Hindlimb muscle (tissue), 1 donor: ENCODE data around the gene ZNF774. TPM values are rescaled to one million over a fixed set of nuclear protein-coding genes. Genes with fewer than 3 reads are reported as not detected.
A peak's percentile ranks its signal among the peaks of the same experiment; 100 is the strongest.
"Not testable (repeated sequence)": the region's sequence is repeated elsewhere in the genome, so short reads cannot be mapped to it uniquely, and the experiment has no call there.

Experiments used
- DNase-seq: peaks from one replicate; pipeline ENCODE4 v3.0.0-alpha.2; 2013
- polyA plus RNA-seq: library from polyadenylated mRNA; unstranded; fragments of 120-200 nt; gene quantifications from one replicate; pipeline ENCODE4 v1.2.1, GENCODE V29; 2013; ENCODE audit not compliant: insufficient read length

ZNF774 gene
- polyA plus RNA-seq, result 3.6 TPM

DNA sequence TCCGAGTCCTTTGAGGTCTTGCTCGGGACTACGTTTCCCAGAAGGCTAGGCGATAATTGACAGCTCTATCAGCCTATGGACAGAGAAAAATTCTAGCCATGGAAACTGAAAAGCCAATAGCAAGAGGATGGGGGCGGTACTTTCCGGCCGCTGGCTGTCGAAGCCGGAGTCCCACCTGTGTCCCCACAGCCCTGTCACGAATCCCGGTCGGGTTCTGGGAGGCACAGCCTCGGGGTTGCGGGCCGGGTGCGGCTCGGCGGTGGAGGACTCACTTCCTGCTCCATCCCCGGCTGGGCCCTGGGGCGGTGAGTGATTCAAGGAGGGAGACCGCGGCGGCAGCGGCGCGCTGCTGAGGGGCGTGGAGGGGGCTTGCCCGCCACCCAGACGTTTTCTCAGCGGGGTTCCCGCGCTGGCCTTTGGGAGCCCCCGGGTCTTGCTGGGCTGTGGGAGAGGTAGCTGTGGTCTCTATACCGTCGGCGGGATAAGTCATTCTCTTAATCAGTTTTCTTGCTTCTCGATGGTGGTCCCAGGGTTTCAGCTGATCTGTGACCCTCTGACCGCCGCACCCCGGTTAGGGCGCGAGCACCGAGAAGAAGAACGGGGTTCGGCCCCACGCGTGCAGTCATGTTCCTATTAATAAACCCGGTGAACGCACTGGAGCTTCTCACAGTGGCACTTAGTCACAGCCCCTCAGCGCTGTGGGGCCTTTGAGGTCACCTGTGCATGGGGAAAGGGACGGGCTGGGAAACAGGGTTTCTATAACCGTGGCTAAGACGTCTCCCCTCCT, at the start of gene ZNF774:
Gene ZNF774 (plus strand): TSS at position 178 of the 787 bp plus-strand sequence. CDS start 2,377 bp downstream, outside the sequence.
- DNase-seq, result peak; percentile 94

- DNase-seq, result not testable (repeated sequence)
Measured at GRCh38 chr15:90305355-90305754, 46.7 kb upstream of the ZNF774 start.

- DNase-seq, result no peak
Measured at GRCh38 chr15:90305932-90306331, 46.2 kb upstream of the ZNF774 start.

DNA sequence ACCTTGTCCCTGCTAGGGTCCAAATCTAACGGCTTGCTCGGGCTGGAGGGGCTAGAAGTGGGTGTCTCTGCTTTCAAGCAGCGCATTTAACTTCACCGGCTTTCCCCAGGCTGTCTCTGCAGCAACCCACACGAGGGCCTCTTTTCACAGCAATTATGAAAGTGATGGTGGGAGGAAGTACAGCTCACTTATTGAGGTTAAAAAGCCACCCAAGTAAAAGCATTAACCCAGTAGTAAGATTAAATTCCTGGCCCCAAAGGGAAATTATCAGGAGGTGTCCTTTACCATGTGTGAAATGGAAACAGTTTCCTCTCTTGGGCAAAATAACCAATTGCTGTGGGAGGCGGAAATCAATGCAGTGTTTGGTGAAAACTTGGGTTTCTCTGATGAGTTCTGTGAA, 45.5 kb upstream of the ZNF774 start:
- DNase-seq, result no peak

DNA sequence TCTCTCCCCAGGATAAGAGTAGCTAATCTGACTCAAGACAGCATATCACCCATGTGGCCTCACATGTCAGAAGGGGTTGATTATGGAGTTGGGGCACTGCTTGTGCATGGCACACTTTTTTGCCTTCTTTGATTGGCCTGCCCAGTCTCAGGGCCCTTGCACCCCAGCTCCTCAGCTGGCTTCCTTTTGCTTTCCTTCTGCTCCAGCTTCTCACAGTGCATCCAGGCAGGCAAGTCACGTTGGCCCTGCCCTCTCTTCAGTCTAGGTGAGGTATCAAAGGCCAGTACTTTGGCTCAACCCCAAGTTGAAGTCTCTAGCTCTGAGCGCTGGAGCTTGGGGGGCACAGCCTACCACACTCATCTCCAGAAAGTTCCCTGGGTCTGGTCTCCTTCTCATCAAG, 44.4 kb upstream of the ZNF774 start:
- no peak for DNase-seq

- DNase-seq, result no peak
Measured at GRCh38 chr15:90309020-90309419, 43.1 kb upstream of the ZNF774 start.

DNA sequence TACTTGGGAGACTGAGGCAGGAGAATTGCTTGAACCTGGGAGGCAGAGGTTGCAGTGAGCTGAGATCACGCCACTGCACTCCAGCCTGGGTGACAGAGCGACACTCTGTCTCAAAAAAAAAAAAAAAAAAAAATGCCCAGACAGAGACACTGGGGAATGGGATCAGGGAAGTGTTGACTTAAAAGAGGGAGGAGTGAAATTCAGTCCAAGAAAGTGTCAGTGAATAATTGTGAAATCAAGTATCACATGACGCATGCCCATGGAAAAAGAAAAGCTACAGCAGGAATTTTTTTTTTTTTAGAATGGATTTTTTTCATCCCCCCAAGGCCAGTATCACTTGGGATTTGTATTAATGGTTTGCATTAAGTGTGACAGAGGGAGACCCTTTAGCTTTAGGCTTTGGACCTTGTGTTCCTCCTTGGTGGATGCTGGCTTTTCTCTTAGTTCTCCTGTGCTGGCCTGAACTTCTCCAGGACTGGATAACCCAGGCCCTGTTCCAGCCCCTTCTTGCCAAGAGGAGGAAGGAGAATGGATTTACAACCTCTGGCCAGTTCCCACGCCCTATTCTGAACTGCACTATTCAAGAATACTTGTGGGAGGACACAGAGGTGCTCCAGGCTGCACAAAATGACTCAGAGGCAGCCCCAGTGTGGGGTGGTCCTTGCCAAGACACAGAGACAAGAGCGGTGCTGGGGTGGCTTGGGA, 36.7 kb upstream of the ZNF774 start:
- DNase-seq, result peak; percentile 56

- no peak for DNase-seq
Measured at GRCh38 chr15:90316139-90316538, 35.9 kb upstream of the ZNF774 start.

DNA sequence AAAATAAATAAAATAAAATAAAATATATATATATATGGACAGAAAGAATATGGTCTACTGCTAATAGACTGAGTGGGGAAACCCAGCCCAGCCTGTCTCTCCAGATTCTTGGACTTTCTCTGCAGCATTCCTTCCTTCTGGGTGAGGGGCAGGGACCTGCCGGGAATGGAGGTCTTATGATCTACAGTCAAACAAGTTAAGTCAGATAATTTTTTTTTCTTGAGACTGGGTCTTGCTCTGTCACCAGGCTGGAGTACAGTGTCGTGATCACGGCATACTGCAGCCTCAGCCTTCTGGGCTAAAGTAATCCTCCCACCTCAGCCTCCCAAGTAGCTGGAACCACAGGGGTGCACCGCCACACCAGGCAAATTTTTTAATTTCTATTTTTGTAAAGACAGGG, 33.5 kb upstream of the ZNF774 start:
- DNase-seq, result no peak

DNA sequence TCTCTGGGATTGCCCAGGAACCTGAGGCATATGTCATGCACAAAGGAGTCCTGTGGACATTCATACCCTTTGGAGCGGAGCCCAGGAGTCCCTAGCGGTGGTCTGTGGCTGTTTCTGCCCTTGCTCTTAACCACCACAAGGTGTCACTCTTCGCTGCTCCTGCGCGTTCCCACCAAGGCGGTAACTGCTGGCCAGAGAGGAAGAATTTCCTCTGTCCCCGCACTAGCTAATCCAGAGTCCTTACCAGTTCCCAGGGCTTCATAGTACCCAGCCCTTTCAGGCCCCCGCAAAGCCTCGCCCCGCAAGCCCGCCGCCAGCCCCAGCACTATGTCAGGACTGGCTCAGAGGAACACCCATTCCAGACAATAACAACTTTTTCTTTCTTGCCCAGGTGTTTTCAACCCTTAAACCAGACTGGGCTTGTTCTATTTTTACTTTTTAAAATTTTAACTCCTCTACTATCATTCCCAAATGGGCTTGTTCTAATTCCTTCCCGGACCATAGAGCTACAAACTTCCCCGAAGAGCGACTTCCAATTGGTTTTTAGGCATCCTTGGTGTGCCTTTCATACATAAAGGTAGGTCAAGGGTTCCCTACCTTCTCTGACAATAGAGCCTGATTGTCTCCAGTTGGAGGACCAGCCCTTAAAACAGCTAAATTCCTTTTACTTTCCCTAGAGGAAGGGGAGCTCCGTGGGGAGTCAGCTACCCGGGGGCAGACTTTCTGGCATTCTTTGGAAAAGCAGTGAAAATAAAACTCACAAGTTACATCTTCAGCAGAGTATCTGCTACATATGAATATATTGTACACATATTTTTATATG, 31.8 kb upstream of the ZNF774 start:
- peak; percentile 87 for DNase-seq

DNA sequence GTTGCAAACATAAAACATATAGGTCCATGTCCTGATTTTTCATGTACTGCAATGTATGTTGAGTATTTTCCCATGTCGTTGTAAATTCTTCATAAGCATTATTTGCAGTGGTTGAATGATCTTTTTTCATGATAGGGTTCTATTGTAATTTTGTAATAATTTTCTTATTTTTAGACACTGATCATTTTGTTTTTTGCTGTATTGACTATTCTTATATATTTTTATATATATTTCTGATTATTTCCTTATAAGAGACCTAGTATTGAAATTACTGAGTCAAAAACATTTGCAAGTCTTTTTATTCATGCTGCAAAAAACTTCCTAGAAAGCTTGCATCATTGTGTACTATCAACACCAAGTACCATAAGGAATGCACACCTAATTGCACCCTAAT, 31.2 kb upstream of the ZNF774 start:
- no peak for DNase-seq

DNA sequence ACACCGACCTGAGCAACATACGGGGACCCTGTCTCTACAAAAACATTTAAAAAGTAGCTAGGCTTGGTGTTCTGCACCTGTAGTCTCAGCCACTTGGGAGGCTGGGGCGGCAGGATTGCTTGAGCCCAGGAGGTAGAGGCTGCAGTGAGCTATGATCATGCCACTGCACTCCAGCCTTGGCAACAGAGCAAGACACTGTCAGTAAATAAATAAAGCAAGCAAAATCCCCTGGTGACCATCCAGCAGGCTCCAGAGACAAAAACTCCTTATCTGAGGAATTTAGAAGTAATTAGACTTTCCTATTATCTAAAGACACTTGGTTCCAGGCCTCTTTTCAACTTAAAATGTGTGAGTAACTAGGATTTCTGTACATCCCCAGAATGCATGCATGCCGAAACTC, 29.5 kb upstream of the ZNF774 start:
- DNase-seq, result no peak

DNA sequence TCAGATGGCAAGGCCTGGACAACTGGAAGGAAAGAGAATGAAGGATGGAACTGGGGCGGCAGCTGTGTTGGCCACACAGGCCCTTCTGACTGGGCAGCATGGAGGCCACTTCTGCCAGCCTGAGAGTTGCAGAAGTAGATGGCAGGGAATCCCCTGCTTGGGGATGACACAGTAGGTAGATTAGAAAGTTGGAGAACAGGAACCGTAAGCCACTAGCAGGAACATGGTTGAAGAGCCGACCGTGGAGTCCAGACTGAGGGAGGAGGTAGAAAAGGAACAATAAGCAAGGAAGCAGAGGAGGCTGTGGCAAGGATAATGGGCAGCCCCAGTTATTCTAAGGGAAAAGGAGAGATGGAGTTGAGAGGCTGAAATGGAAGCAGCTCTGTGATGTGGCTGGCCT, 26.4 kb upstream of the ZNF774 start:
- no peak for DNase-seq

DNA sequence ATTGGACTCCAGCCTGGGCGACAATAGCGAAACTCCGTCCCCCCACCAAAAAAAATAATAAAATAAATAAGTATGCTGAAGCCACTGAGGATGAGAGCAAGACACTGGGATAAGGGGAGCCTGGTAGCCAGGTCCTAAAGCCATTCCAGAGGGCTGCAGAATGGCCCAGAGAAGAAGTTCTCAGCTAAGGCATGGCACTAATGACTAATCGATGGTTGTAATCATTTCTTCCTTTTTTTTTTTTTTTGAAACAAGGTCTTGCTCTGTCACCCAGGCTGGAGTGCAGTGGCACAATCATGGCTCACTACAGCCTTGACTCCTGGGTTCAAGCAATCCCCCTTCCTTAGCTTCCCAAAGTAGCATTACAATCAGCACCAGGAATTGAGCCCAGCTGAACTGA, 25.6 kb upstream of the ZNF774 start:
- DNase-seq, result no peak

DNA sequence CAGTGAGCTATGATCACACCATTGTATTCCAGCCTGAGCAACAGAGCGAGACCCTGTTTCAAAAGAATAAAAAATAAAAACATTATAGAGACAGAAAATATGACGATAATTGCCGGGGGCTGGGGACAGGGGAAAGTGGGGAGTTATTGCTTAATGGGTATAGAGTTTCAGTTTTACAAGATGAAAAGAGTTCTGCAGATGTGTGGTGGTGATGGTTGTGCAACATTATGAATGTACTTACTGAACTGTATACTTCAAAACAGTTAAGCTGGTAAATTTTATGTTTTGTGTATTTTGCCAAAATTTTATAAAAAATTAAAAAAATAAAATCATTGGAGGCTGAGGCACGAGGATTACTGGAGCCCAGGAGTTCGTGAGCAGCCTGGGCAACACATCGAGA, 24.8 kb upstream of the ZNF774 start:
- DNase-seq, result no peak

DNA sequence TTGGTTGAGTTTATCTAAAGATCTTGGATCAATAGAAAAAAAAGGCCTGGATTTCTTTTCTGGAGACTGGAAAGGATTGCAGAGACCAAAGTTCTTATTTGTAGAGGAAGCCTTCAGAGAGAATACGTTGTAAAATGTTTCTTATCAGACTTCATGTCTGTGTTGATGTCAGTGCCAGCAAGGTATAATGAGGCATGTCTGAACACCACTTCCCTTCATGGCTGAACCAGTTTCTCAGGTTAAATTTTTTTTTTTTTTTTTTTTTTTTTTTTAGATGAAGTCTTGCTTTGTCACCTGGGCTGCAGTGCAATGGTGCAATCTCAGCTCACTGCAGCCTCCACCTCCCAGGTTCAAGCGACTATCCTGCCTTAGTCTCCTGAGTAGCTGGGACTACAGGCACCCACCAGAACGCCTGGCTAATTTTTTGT, 17.8 kb upstream of the ZNF774 start:
- no peak for DNase-seq

DNA sequence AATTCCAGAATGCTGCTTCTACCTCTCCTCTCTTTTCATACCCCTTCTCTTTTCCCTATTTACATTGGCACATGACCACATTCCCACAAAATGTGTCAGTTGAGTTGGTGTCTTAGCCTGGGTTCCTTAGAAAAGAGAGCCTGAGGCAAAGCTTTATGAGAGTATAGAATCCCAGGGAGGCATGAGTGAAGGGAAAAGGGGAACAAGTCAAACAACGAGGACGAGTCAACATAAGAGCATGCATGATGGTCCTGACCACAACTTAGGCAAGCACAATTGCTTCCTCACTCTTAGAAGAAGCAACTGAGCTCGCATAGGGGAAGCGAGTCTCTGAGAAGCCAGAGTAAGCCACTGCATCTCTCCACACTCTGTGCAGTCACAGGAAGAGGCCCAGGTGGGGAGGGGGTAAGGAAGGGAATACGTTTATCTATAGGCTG, 15.4 kb upstream of the ZNF774 start:
- DNase-seq, result no peak

DNA sequence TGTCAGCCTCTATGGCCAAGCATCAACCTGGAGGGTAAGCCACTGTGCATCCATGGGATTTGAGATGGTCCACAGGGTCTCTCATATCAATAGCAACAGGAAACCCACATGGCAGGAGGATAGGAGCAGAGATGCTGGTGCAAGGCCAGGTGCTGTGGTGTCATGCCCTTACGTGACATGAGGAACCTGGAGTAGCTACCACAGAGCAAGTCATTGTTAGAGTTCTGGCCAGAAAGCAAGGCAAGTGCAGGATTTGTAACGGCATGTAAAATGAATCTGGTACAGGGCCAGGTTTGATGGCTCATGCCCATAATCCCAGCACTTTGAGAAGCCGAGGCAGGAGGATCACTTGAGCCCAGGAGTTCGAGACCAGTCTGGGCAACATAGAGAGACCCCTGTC, 14.8 kb upstream of the ZNF774 start:
- no peak for DNase-seq

GRCh38 chr15:90338532-90338931, 13.6 kb upstream of the ZNF774 start:
- no peak for DNase-seq

- no peak for DNase-seq
Measured at GRCh38 chr15:90340345-90340744, 11.7 kb upstream of the ZNF774 start.

GRCh38 chr15:90343302-90343790, 8.7 kb upstream of the ZNF774 start:
- DNase-seq, result no peak

DNA sequence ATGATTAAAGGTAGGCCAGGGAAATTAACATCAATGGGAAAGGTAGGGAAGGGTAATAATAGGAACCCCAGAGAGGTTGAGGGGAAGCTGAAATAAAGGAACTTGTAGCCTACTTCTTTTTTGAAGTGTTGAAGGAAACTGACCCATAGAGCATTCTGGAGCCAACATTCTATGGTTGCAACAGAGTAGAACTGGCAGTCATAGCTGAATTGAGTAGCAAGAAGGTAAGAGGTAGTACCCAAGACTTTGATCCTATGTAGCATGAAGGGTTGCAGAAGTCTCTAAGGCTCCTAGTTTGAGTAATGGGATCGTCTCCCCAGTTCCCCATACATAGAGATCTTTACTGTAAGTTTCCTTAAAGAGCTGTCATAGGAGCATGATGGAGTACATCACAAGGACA, 7.4 kb upstream of the ZNF774 start:
- no peak for DNase-seq

- no peak for DNase-seq
Measured at GRCh38 chr15:90345857-90346256, 6.2 kb upstream of the ZNF774 start.
